Neuronal stem cell (in vitro differentiated cells): Measurements from ENCODE around the gene FBXO47.

Source experiments
- DNase-seq: peaks from one replicate; pipeline ENCODE4 v3.0.0-alpha.2; 2013; ENCODE audit warnings: low spot score
- H2AFZ ChIP-seq: one replicate; pipeline ENCODE4 v1.6.1; 2013; ENCODE audit warnings: mild to moderate bottlenecking, low read length, inconsistent platforms
- H2AK5ac ChIP-seq: 2 replicates; pipeline ENCODE4 v1.6.1; 2013; ENCODE audit warnings: low read depth, mild to moderate bottlenecking, inconsistent platforms, low read length, moderate library complexity, mixed read lengths
- H2BK120ac ChIP-seq: 2 replicates; pipeline ENCODE4 v1.6.1; 2013; ENCODE audit warnings: low read depth, mild to moderate bottlenecking, inconsistent platforms, low read length, moderate library complexity, mixed read lengths
- H2BK12ac ChIP-seq: one replicate; pipeline ENCODE4 v1.6.1; 2013; ENCODE audit warnings: low read length, inconsistent platforms
- H2BK15ac ChIP-seq: 2 replicates; pipeline ENCODE4 v1.6.1; 2013; ENCODE audit warnings: mild to moderate bottlenecking, low read length, inconsistent platforms, mixed read lengths
- H2BK5ac ChIP-seq: one replicate; pipeline ENCODE4 v1.6.1; 2013; ENCODE audit warnings: inconsistent platforms, mild to moderate bottlenecking, low read length, moderate library complexity
- H3K14ac ChIP-seq: one replicate; pipeline ENCODE4 v1.6.1; 2013; ENCODE audit warnings: low read length, inconsistent platforms
- H3K18ac ChIP-seq: 2 replicates; pipeline ENCODE4 v1.6.1; 2013; ENCODE audit warnings: low read length, inconsistent platforms
- H3K23ac ChIP-seq: 2 replicates; pipeline ENCODE4 v1.6.1; 2013; ENCODE audit warnings: low read depth, mild to moderate bottlenecking, mixed read lengths, low read length, inconsistent platforms; ENCODE audit not compliant: poor library complexity
- H3K27ac ChIP-seq: replicated peaks from 3 replicates; pipeline ENCODE4 v1.5.1; 2013; ENCODE audit warnings: low read length, inconsistent platforms
- H3K27me3 ChIP-seq, 3 experiments: 2 replicates each; pipeline ENCODE4 v1.6.1; 2013; ENCODE audit warnings: low read length in 3 of 3, mild to moderate bottlenecking in 2 of 3, inconsistent platforms in 1 of 3, low read depth in 1 of 3, mixed read lengths in 1 of 3, moderate library complexity in 1 of 3; ENCODE audit not compliant: control insufficient read depth in 3 of 3, insufficient read depth in 3 of 3
- H3K36me3 ChIP-seq, 2 donors: replicated peaks in 1 of 2; 2 replicates each; pipeline ENCODE4 v1.6.1; 2013; ENCODE audit warnings: low read length in 2 of 2; ENCODE audit not compliant: control insufficient read depth in 2 of 2, insufficient read depth in 2 of 2
- H3K4ac ChIP-seq: 2 replicates; pipeline ENCODE4 v1.6.1; 2013; ENCODE audit warnings: inconsistent platforms, mild to moderate bottlenecking, low read length, moderate library complexity
- H3K4me1 ChIP-seq, 2 donors: 1 replicate in 1 of 2; 2 replicates in 1 of 2; pipeline ENCODE4 v1.6.1; 2013; ENCODE audit warnings: low read length in 2 of 2, low read depth in 1 of 2; ENCODE audit not compliant: control insufficient read depth in 2 of 2, insufficient read depth in 1 of 2
- H3K4me2 ChIP-seq: one replicate; pipeline ENCODE4 v1.6.1; 2013; ENCODE audit warnings: mild to moderate bottlenecking, low read length, inconsistent platforms; ENCODE audit not compliant: insufficient read depth, poor library complexity, severe bottlenecking
- H3K4me3 ChIP-seq, 2 donors: 2 replicates each; pipeline ENCODE4 v1.5.1; 2013; ENCODE audit warnings: low read length in 2 of 2, mild to moderate bottlenecking in 2 of 2, inconsistent platforms in 1 of 2, moderate library complexity in 1 of 2
- H3K79me1 ChIP-seq: one replicate; pipeline ENCODE4 v1.6.1; 2013; ENCODE audit warnings: low read depth, mild to moderate bottlenecking, inconsistent platforms, low read length, moderate library complexity
- H3K9ac ChIP-seq: one replicate; pipeline ENCODE4 v1.6.1; 2013; ENCODE audit warnings: mild to moderate bottlenecking, low read depth, low read length, inconsistent platforms; ENCODE audit not compliant: poor library complexity
- H3K9me3 ChIP-seq, 2 donors: replicated peaks in 1 of 2; 2 replicates each; pipeline versions ENCODE3 to v1.6.1; 2013; ENCODE audit warnings: low read length in 2 of 2, mild to moderate bottlenecking in 2 of 2, inconsistent platforms in 1 of 2, low read depth in 1 of 2, mixed read lengths in 1 of 2, moderate library complexity in 1 of 2; ENCODE audit not compliant: control insufficient read depth in 2 of 2, insufficient read depth in 1 of 2
- H4K8ac ChIP-seq: one replicate; pipeline ENCODE4 v1.6.1; 2013; ENCODE audit warnings: low read depth, mild to moderate bottlenecking, inconsistent platforms, low read length, moderate library complexity
- H4K91ac ChIP-seq: one replicate; pipeline ENCODE4 v1.6.1; 2013; ENCODE audit warnings: low read length, low read depth, mild to moderate bottlenecking, inconsistent platforms; ENCODE audit not compliant: poor library complexity
- WGBS, 2 donors: extraction: QIAGEN DNeasy Blood & Tissue Kit; methylation state at CpG; one replicate each; pipeline ENCODE4 v1.1.7; 2013; ENCODE audit warnings: missing lambda C conversion rate in 2 of 2, mixed read lengths in 1 of 2; ENCODE audit not compliant: insufficient read length in 2 of 2, insufficient replicate concordance in 1 of 2; ENCODE audit errors: extremely low coverage in 2 of 2; 5-methylcytosine and 5-hydroxymethylcytosine counted together

Gene FBXO47

DNA sequence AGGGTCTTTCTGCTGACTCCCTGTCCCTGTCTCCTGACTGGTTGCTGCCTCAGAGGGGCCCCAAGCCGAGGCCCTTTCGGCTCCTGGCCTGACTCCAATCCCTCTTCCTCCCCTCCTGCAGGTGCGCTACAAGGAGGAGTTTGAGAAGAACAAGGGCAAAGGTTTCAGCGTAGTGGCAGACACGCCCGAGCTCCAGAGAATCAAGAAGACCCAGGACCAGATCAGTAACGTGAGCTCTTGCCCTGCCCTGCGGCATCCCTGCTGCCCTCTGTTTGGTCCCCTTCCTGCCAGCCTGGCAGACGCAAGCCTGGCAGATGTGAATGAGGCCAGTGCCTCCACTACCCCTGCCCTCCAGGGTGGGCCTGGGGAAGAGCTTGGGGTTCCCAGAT, 68.9 kb downstream of the FBXO47 start:
- Histone ChIP-seq H3K27me3 (no peaks in the 10 kb centered on the region), H2BK12ac (no peak overlapping the region), H3K9ac (no peak overlapping the region), H4K8ac (no peak overlapping the region), H3K4me1 (peaks cover 4 to 28% of the 10 kb centered on the region in 2 donors), H3K79me1 (peaks cover 3% of the 10 kb centered on the region), H3K9me3 (no peaks in the 10 kb centered on the region), H3K4me3 (no peak overlapping the region), H3K4ac (peak overlapping the region; percentile 6), H2BK5ac (no peak overlapping the region), H3K27ac (no peak overlapping the region), H3K4me2 (no peak overlapping the region), H2AK5ac (no peak overlapping the region), H3K18ac (no peak overlapping the region), H3K14ac (no peak overlapping the region), H4K91ac (no peak overlapping the region), H3K36me3 (peaks cover 2 to 71% of the 10 kb centered on the region in 2 donors), H3K23ac (no peak overlapping the region), H2BK120ac (no peak overlapping the region), H2BK15ac (no peak overlapping the region), H2AFZ (no peak overlapping the region)
- DNase-seq: no peak
- WGBS, 2 donors: no CpG with 5 or more reads among the region's 9 CpGs

DNA sequence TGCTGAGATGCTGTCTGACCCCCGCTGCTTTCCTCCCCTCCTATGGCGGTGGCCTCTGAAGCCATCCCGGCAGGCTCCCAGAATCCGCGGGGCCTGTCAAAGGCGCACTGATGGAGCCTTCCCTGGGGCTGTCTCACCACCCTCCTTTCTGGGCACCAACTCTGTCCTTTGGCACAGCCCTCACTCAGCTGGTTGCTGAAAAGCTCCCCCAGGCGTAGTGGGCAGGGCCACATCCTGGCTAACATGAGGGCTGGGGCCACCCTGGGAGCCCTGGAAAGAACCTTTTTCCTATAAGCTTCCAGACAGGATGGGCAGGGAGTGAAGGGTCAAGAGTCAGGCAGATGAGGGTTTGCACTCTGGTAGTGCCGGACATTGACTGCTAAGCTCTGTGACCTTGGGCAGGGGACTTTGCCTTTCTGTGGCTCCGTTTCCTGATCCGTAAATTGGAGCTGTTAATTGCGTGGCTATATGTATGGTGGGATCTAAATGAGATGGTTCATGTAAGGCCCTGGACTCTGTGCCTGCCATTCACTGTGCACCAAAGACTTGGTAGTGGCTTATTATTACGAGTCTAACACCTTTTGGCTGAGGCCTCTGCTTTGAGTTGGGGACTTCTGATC, 69.4 kb downstream of the FBXO47 start:
- H4K8ac ChIP-seq: no peak overlapping the region
- H3K14ac ChIP-seq: no peak overlapping the region
- WGBS, 2 donors: no CpG with 5 or more reads among the region's 12 CpGs
- peaks cover 3% of the 10 kb centered on the region for H3K79me1 ChIP-seq
- no peak overlapping the region for H3K9ac ChIP-seq
- no peak overlapping the region for H3K4ac ChIP-seq
- peaks cover 4 to 71% of the 10 kb centered on the region in 2 donors for H3K36me3 ChIP-seq
- no peak overlapping the region for H2AFZ ChIP-seq
- no peak overlapping the region for H4K91ac ChIP-seq
- H2AK5ac ChIP-seq: peak overlapping the region; percentile 78
- H3K9me3 ChIP-seq: no peaks in the 10 kb centered on the region
- H3K18ac ChIP-seq: peak overlapping the region; percentile 91
- peaks cover 4 to 30% of the 10 kb centered on the region in 2 donors for H3K4me1 ChIP-seq
- H2BK15ac ChIP-seq: peak overlapping the region; percentile 70
- no peak for DNase-seq
- H3K27me3 ChIP-seq: no peaks in the 10 kb centered on the region
- no peak overlapping the region for H3K27ac ChIP-seq
- no peak overlapping the region for H2BK120ac ChIP-seq
- no peak overlapping the region for H3K4me2 ChIP-seq
- peak overlapping the region; percentile 14 for H2BK5ac ChIP-seq
- peak overlapping the region; percentile 5 for H3K23ac ChIP-seq
- H3K4me3 ChIP-seq: no peak overlapping the region
- no peak overlapping the region for H2BK12ac ChIP-seq

DNA sequence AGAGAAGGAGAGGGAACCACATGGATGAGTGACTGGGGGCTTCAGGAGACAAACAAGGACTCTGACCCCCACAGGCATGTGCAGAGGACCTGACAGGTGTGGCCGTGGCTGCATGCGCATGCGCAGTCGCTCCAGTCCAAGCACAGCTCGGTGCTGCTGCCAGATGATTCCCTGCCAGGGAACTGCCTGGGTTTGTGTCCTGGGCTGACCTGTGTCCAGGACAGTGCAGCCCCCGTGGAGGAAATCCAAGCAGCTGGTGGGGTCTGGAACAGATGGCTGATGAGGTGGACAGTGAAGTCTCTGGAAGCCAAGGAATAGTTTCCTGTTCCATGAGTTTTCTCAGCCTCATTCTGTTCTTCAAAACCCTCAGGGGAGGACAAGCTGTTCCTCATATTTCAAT, 70.0 kb downstream of the FBXO47 start:
- no CpG with 5 or more reads among the region's 6 CpGs for WGBS, 2 donors
- Histone ChIP-seq H3K4me1 (peaks cover 4 to 30% of the 10 kb centered on the region in 2 donors), H3K9me3 (no peaks in the 10 kb centered on the region), H3K4me2 (no peak overlapping the region), H3K23ac (no peak overlapping the region), H3K79me1 (peaks cover 3% of the 10 kb centered on the region), H2AFZ (no peak overlapping the region), H3K27me3 (no peaks in the 10 kb centered on the region), H2BK5ac (peak overlapping the region; percentile 14), H2AK5ac (peak overlapping the region; percentile 2), H2BK15ac (peak overlapping the region; percentile 1), H4K91ac (no peak overlapping the region), H2BK12ac (no peak overlapping the region), H3K14ac (no peak overlapping the region), H3K27ac (no peak overlapping the region), H3K18ac (peak overlapping the region; percentile 69), H2BK120ac (no peak overlapping the region), H3K9ac (no peak overlapping the region), H3K4me3 (no peak overlapping the region), H4K8ac (no peak overlapping the region), H3K36me3 (peaks cover 6 to 75% of the 10 kb centered on the region in 2 donors), H3K4ac (no peak overlapping the region)
- DNase-seq: no peak

DNA sequence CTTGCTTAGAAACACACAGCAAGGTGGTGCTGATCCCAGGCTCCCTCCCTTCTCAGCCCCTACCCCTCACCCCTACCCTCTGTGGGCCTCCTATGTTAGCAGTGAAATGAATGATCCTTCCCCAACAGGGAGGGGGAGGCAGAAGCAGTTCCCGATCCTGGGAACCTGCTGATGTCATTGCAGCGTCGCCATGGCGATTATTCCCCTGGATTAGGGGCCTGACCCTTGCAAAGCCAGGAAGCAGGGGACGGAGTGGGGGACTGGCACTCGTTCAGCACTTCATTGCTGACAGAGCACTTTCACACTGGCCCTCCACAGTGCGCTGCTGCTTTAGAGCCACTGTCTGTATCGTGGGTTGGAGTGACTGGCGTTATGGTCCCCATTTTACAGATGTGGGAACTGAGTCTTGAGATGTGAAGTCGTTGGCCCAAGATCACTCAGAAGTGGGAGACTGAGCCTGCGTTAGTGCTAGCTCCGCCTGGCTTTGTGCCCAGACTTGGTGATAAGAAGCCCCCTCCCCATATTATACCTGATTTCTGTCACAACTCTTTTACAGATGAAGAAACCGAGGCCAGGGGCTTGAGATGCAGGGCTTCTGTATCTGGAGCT, 70.8 kb downstream of the FBXO47 start:
- Histone ChIP-seq H3K79me1 (peaks cover 3% of the 10 kb centered on the region), H3K18ac (peak overlapping the region; percentile 31), H3K27me3 (no peaks in the 10 kb centered on the region), H4K8ac (no peak overlapping the region), H4K91ac (no peak overlapping the region), H2BK120ac (no peak overlapping the region), H2BK15ac (no peak overlapping the region), H3K36me3 (peaks cover 7 to 81% of the 10 kb centered on the region in 2 donors), H2BK12ac (no peak overlapping the region), H3K27ac (peak overlapping the region; percentile 43), H3K4me1 (peaks cover 4 to 30% of the 10 kb centered on the region in 2 donors), H2AK5ac (peak overlapping the region; percentile 36), H2BK5ac (peak overlapping the region; percentile 14), H2AFZ (no peak overlapping the region), H3K4me3 (no peak overlapping the region), H3K23ac (no peak overlapping the region), H3K4me2 (peak overlapping the region; percentile 2), H3K9ac (no peak overlapping the region), H3K9me3 (no peaks in the 10 kb centered on the region), H3K14ac (no peak overlapping the region), H3K4ac (no peak overlapping the region)
- WGBS, 2 donors: no CpG with 5 or more reads among the region's 13 CpGs
- no peak for DNase-seq
